Measurements from ENCODE around the gene PTPN14.

- TF ChIP-seq CTCF (IDR thresholded peaks at IDR 0.05; ENCODE audit: poor library complexity, severe bottlenecking), result no peak
- no peak for TF ChIP-seq REST (IDR thresholded peaks at IDR 0.05; ENCODE audit: borderline replicate concordance)
- TF ChIP-seq EP300 (conservative IDR thresholded peaks at IDR 0.05; ENCODE audit: poor library complexity, severe bottlenecking), result no peak
Observed at GRCh38 chr1:214337511-214337910, 213.9 kb downstream of the PTPN14 start.

All from neural cell (in vitro differentiated cells).